Neuronal stem cell (in vitro differentiated cells): ENCODE data around the gene GTPBP4.

Source experiments
- DNase-seq: peaks from one replicate; pipeline ENCODE4 v3.0.0-alpha.2; 2013; ENCODE audit warnings: low spot score
- H2AFZ ChIP-seq: one replicate; pipeline ENCODE4 v1.6.1; 2013; ENCODE audit warnings: mild to moderate bottlenecking, low read length, inconsistent platforms
- H2AK5ac ChIP-seq: 2 replicates; pipeline ENCODE4 v1.6.1; 2013; ENCODE audit warnings: low read depth, mild to moderate bottlenecking, inconsistent platforms, low read length, moderate library complexity, mixed read lengths
- H2BK120ac ChIP-seq: 2 replicates; pipeline ENCODE4 v1.6.1; 2013; ENCODE audit warnings: low read depth, mild to moderate bottlenecking, inconsistent platforms, low read length, moderate library complexity, mixed read lengths
- H2BK12ac ChIP-seq: one replicate; pipeline ENCODE4 v1.6.1; 2013; ENCODE audit warnings: low read length, inconsistent platforms
- H2BK15ac ChIP-seq: 2 replicates; pipeline ENCODE4 v1.6.1; 2013; ENCODE audit warnings: mild to moderate bottlenecking, low read length, inconsistent platforms, mixed read lengths
- H2BK5ac ChIP-seq: one replicate; pipeline ENCODE4 v1.6.1; 2013; ENCODE audit warnings: inconsistent platforms, mild to moderate bottlenecking, low read length, moderate library complexity
- H3K14ac ChIP-seq: one replicate; pipeline ENCODE4 v1.6.1; 2013; ENCODE audit warnings: low read length, inconsistent platforms
- H3K18ac ChIP-seq: 2 replicates; pipeline ENCODE4 v1.6.1; 2013; ENCODE audit warnings: low read length, inconsistent platforms
- H3K23ac ChIP-seq: 2 replicates; pipeline ENCODE4 v1.6.1; 2013; ENCODE audit warnings: low read depth, mild to moderate bottlenecking, mixed read lengths, low read length, inconsistent platforms; ENCODE audit not compliant: poor library complexity
- H3K27ac ChIP-seq: replicated peaks from 3 replicates; pipeline ENCODE4 v1.5.1; 2013; ENCODE audit warnings: low read length, inconsistent platforms
- H3K27me3 ChIP-seq, 3 experiments: 2 replicates each; pipeline ENCODE4 v1.6.1; 2013; ENCODE audit warnings: low read length in 3 of 3, mild to moderate bottlenecking in 2 of 3, inconsistent platforms in 1 of 3, low read depth in 1 of 3, mixed read lengths in 1 of 3, moderate library complexity in 1 of 3; ENCODE audit not compliant: control insufficient read depth in 3 of 3, insufficient read depth in 3 of 3
- H3K36me3 ChIP-seq, 2 donors: replicated peaks in 1 of 2; 2 replicates each; pipeline ENCODE4 v1.6.1; 2013; ENCODE audit warnings: low read length in 2 of 2; ENCODE audit not compliant: control insufficient read depth in 2 of 2, insufficient read depth in 2 of 2
- H3K4ac ChIP-seq: 2 replicates; pipeline ENCODE4 v1.6.1; 2013; ENCODE audit warnings: inconsistent platforms, mild to moderate bottlenecking, low read length, moderate library complexity
- H3K4me1 ChIP-seq, 2 donors: 1 replicate in 1 of 2; 2 replicates in 1 of 2; pipeline ENCODE4 v1.6.1; 2013; ENCODE audit warnings: low read length in 2 of 2, low read depth in 1 of 2; ENCODE audit not compliant: control insufficient read depth in 2 of 2, insufficient read depth in 1 of 2
- H3K4me2 ChIP-seq: one replicate; pipeline ENCODE4 v1.6.1; 2013; ENCODE audit warnings: mild to moderate bottlenecking, low read length, inconsistent platforms; ENCODE audit not compliant: insufficient read depth, poor library complexity, severe bottlenecking
- H3K4me3 ChIP-seq, 2 donors: 2 replicates each; pipeline ENCODE4 v1.5.1; 2013; ENCODE audit warnings: low read length in 2 of 2, mild to moderate bottlenecking in 2 of 2, inconsistent platforms in 1 of 2, moderate library complexity in 1 of 2
- H3K79me1 ChIP-seq: one replicate; pipeline ENCODE4 v1.6.1; 2013; ENCODE audit warnings: low read depth, mild to moderate bottlenecking, inconsistent platforms, low read length, moderate library complexity
- H3K9ac ChIP-seq: one replicate; pipeline ENCODE4 v1.6.1; 2013; ENCODE audit warnings: mild to moderate bottlenecking, low read depth, low read length, inconsistent platforms; ENCODE audit not compliant: poor library complexity
- H3K9me3 ChIP-seq, 2 donors: replicated peaks in 1 of 2; 2 replicates each; pipeline versions ENCODE3 to v1.6.1; 2013; ENCODE audit warnings: low read length in 2 of 2, mild to moderate bottlenecking in 2 of 2, inconsistent platforms in 1 of 2, low read depth in 1 of 2, mixed read lengths in 1 of 2, moderate library complexity in 1 of 2; ENCODE audit not compliant: control insufficient read depth in 2 of 2, insufficient read depth in 1 of 2
- H4K8ac ChIP-seq: one replicate; pipeline ENCODE4 v1.6.1; 2013; ENCODE audit warnings: low read depth, mild to moderate bottlenecking, inconsistent platforms, low read length, moderate library complexity
- H4K91ac ChIP-seq: one replicate; pipeline ENCODE4 v1.6.1; 2013; ENCODE audit warnings: low read length, low read depth, mild to moderate bottlenecking, inconsistent platforms; ENCODE audit not compliant: poor library complexity
- WGBS, 2 donors: extraction: QIAGEN DNeasy Blood & Tissue Kit; methylation state at CpG; one replicate each; pipeline ENCODE4 v1.1.7; 2013; ENCODE audit warnings: missing lambda C conversion rate in 2 of 2, mixed read lengths in 1 of 2; ENCODE audit not compliant: insufficient read length in 2 of 2, insufficient replicate concordance in 1 of 2; ENCODE audit errors: extremely low coverage in 2 of 2; 5-methylcytosine and 5-hydroxymethylcytosine counted together

The GTPBP4 gene

GRCh38 chr10:1068380-1069361 lies 80.4 kb downstream of the GTPBP4 start:
- H3K4me1 ChIP-seq, result peaks cover 2 to 9% of the 10 kb centered on the region in 2 donors
- H3K27ac ChIP-seq, result no peak overlapping the region
- H2BK5ac ChIP-seq, result no peak overlapping the region
- no peak overlapping the region for H2AFZ ChIP-seq
- no peaks in the 10 kb centered on the region for H3K79me1 ChIP-seq
- no peak overlapping the region for H2BK15ac ChIP-seq
- H3K27me3 ChIP-seq, result no peaks in the 10 kb centered on the region
- no peak overlapping the region for H3K9ac ChIP-seq
- no peak overlapping the region for H3K23ac ChIP-seq
- H3K18ac ChIP-seq, result no peak overlapping the region
- H2AK5ac ChIP-seq, result no peak overlapping the region
- no peak for DNase-seq
- no CpG with 5 or more reads among the region's 10 CpGs for WGBS, 2 donors
- H3K4me3 ChIP-seq, result no peak overlapping the region
- no peak overlapping the region for H2BK12ac ChIP-seq
- H4K91ac ChIP-seq, result no peak overlapping the region
- no peak overlapping the region for H4K8ac ChIP-seq
- no peak overlapping the region for H3K4ac ChIP-seq
- H2BK120ac ChIP-seq, result no peak overlapping the region
- peaks cover 2 to 22% of the 10 kb centered on the region in 2 donors for H3K36me3 ChIP-seq
- H3K9me3 ChIP-seq, result no peaks in the 10 kb centered on the region
- H3K14ac ChIP-seq, result no peak overlapping the region
- H3K4me2 ChIP-seq, result no peak overlapping the region
